ENCODE measurements around the gene TMEM150A.

Gene TMEM150A

GRCh38 chr2:85648619-85649018, 46.1 kb upstream of the TMEM150A start:
- no peaks in the 10 kb centered on the region for H3K27me3 ChIP-seq
- peaks cover 96% of the 10 kb centered on the region for H3K36me3 ChIP-seq
- H3K27ac ChIP-seq, result no peak overlapping the region
- no peaks in the 10 kb centered on the region for H3K4me1 ChIP-seq (ENCODE audit: control insufficient read depth in 1 of 2, insufficient read depth in 1 of 2, low read depth in 1 of 2, low read length in 1 of 2)
- H3K9me3 ChIP-seq, result no peaks in the 10 kb centered on the region
- H3K4me3 ChIP-seq (ENCODE audit: low read depth in 1 of 2, low read length in 1 of 2), result no peak overlapping the region
- no peak for TF ChIP-seq CTCF (IDR thresholded peaks at IDR 0.05)

GRCh38 chr2:85647823-85648526, 45.5 kb upstream of the TMEM150A start:
- H3K27me3 ChIP-seq, result no peaks in the 10 kb centered on the region
- H3K27ac ChIP-seq, result no peak overlapping the region
- TF ChIP-seq CTCF (IDR thresholded peaks at IDR 0.05), result no peak
- peaks cover 98% of the 10 kb centered on the region for H3K36me3 ChIP-seq
- no peaks in the 10 kb centered on the region for H3K9me3 ChIP-seq
- no peak overlapping the region for H3K4me3 ChIP-seq (ENCODE audit: low read depth in 1 of 2, low read length in 1 of 2)
- H3K4me1 ChIP-seq (ENCODE audit: control insufficient read depth in 1 of 2, insufficient read depth in 1 of 2, low read depth in 1 of 2, low read length in 1 of 2), result no peaks in the 10 kb centered on the region

DNA sequence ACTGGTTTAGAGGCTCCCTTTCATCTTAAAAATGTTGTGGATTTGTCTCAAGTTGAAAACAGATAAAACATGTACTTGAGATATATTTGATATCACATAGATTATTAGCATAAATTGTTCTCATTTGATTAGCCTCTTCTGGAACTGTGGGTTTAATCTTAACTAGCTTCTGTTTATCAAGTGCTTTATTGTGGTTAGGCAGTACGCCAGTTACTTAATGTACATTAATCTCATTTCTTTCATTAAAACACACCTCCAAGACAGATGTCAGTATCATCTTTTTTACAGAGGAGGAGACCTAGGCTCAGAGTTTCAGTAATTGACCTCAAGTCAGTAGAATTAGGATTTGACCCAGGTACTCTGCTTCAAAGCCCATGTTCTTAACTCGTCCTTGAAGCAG, 43.7 kb upstream of the TMEM150A start:
- Histone ChIP-seq H3K27ac (no peak overlapping the region), H3K36me3 (peaks cover 100% of the 10 kb centered on the region), H3K4me1 (ENCODE audit: control insufficient read depth in 1 of 2, insufficient read depth in 1 of 2, low read depth in 1 of 2, low read length in 1 of 2) (no peaks in the 10 kb centered on the region), H3K27me3 (no peaks in the 10 kb centered on the region), H3K4me3 (ENCODE audit: low read depth in 1 of 2, low read length in 1 of 2) (no peak overlapping the region), H3K9me3 (no peaks in the 10 kb centered on the region)
- no peak for TF ChIP-seq CTCF (IDR thresholded peaks at IDR 0.05)

DNA sequence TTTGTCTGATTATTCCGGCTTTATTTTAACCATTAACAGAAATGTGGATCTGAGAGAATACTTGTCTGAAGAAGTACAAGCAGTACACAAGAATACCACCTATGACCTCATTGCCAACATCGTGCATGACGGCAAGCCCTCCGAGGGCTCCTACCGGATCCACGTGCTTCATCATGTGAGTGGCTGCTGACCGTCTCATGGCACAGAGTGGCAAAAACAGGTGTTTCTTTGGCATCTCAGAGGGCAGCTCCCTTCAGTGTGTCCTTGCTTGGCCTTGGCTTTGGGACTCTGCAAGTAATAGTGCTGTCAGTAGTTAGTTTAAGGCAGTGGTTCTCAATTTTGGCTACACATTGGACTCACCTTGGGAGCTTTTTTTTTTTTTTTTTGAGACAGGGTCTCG, 42.4 kb upstream of the TMEM150A start:
- Histone ChIP-seq H3K9me3 (no peaks in the 10 kb centered on the region), H3K27ac (no peak overlapping the region), H3K27me3 (no peaks in the 10 kb centered on the region), H3K4me1 (ENCODE audit: control insufficient read depth in 1 of 2, insufficient read depth in 1 of 2, low read depth in 1 of 2, low read length in 1 of 2) (no peaks in the 10 kb centered on the region), H3K4me3 (ENCODE audit: low read depth in 1 of 2, low read length in 1 of 2) (no peak overlapping the region), H3K36me3 (peaks cover 98% of the 10 kb centered on the region)
- TF ChIP-seq CTCF (IDR thresholded peaks at IDR 0.05), result no peak

DNA sequence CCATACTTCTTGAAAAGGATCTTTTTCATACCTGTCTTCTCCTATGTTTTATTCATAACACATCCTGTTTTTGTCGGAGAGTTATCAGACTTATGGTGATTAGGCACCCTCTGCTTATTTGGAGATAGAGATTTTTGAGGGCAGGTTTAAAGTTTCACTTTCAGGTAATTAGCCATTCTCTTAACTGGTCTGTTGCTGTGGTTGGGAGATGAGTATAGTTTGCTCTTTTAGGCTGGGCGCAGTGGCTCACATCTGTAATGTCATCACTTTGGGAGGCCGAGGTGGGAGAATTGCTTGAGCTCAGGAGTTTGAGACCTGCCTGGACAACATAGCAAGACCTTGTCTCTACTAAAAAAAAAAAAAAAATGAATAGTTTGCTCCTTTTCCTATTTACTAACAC, 40.2 kb upstream of the TMEM150A start:
- no peak overlapping the region for H3K4me3 ChIP-seq (ENCODE audit: low read depth in 1 of 2, low read length in 1 of 2)
- H3K36me3 ChIP-seq, result peaks cover 98% of the 10 kb centered on the region
- H3K9me3 ChIP-seq, result no peaks in the 10 kb centered on the region
- H3K27ac ChIP-seq, result no peak overlapping the region
- TF ChIP-seq CTCF (IDR thresholded peaks at IDR 0.05), result no peak
- H3K27me3 ChIP-seq, result no peaks in the 10 kb centered on the region
- no peaks in the 10 kb centered on the region for H3K4me1 ChIP-seq (ENCODE audit: control insufficient read depth in 1 of 2, insufficient read depth in 1 of 2, low read depth in 1 of 2, low read length in 1 of 2)

Measured in neutrophil (primary cell).